OCI-LY3 (cell line): ENCODE measurements around the gene VGLL3.

ENCODE experiments used
- H2AFZ ChIP-seq: fragments of 200-600, 300-600 bp; shearing (Covaris generic); 2 replicates; pipeline ENCODE4 v1.6.0; 2014; ENCODE audit warnings: antibody characterized with exemption, low read depth, low read length
- H3K27ac ChIP-seq: fragments of 200-600, 300-600 bp; sonication (generic); 2 replicates; pipeline ENCODE4 v1.5.1; 2014; ENCODE audit warnings: mild to moderate bottlenecking, low read length, moderate library complexity, mixed read lengths
- H3K27me3 ChIP-seq: fragments of 200-600, 300-600 bp; sonication (generic); 2 replicates; pipeline ENCODE4 v1.6.1; 2014; ENCODE audit warnings: low read depth, low read length, mixed read lengths
- H3K36me3 ChIP-seq: fragments of 200-600, 300-600 bp; sonication (generic); replicated peaks from 2 replicates; pipeline ENCODE3; 2014; ENCODE audit warnings: low read depth, low read length, mixed read lengths
- H3K4me1 ChIP-seq: fragments of 300-600, 200-600 bp; sonication (generic); 2 replicates; pipeline ENCODE4 v1.6.1; 2014; ENCODE audit warnings: low read length, mixed read lengths
- H3K4me2 ChIP-seq: fragments of 200-600, 300-600 bp; sonication (generic); 2 replicates; pipeline ENCODE4 v1.6.1; 2014; ENCODE audit warnings: low read length, mixed read lengths
- H3K4me3 ChIP-seq: fragments of 300-600, 200-600 bp; sonication (generic); 2 replicates; pipeline ENCODE4 v1.5.1; 2014; ENCODE audit warnings: antibody characterized with exemption, mild to moderate bottlenecking, low read length, moderate library complexity
- H3K79me2 ChIP-seq: fragments of 300-600, 200-600 bp; shearing (Covaris generic); 2 replicates; pipeline ENCODE4 v1.6.1; 2014; ENCODE audit warnings: mild to moderate bottlenecking, low read length, mixed read lengths
- H3K9ac ChIP-seq: fragments of 300-600, 200-600 bp; shearing (Covaris generic); 2 replicates; pipeline ENCODE4 v1.6.0; 2014; ENCODE audit warnings: mild to moderate bottlenecking, low read length, moderate library complexity
- H3K9me3 ChIP-seq: fragments of 200-600, 300-600 bp; shearing (Covaris generic); 2 replicates; pipeline ENCODE4 v1.6.1; 2014; ENCODE audit warnings: low read length, mixed read lengths; ENCODE audit not compliant: insufficient read depth
- H4K20me1 ChIP-seq: fragments of 200-600, 300-600 bp; sonication (generic); 2 replicates; pipeline ENCODE4 v1.6.1; 2016; ENCODE audit warnings: low read length, mixed read lengths; ENCODE audit not compliant: insufficient read depth
- CTCF ChIP-seq: fragments of 200-600, 300-600 bp; sonication (generic); IDR thresholded peaks from 2 replicates; pipeline ENCODE4 v1.5.1; 2014; ENCODE audit warnings: antibody characterized with exemption, low read length, low read depth
- EZH2phosphoT487 ChIP-seq: fragments of 200-600 bp; shearing (Covaris generic); IDR thresholded peaks from 2 replicates; pipeline ENCODE4 v1.6.1; 2018; ENCODE audit warnings: antibody characterized with exemption, mixed run types, low read depth

The VGLL3 gene

DNA sequence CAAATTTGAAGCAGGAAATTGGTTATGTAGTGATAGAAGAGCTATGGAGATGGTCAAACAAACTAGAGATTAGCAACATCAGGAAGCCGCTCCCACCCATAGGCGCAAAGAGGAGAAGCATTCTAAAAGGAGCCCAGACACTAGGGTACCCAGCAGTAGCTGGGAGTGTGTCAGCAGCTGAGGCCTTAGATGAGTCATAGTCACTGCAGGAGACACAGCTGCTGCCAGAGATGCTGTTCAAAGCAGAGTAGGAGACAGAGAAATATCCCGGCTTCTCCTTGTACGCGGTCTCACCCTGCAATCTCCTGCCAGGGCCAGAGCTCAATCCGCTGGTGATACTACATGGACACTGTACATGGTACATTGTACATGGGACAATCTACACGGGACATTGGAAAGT, 61.9 kb downstream of the VGLL3 start:
- no peaks in the 10 kb centered on the region for H4K20me1 ChIP-seq
- no peak for TF ChIP-seq EZH2phosphoT487
- no peak for TF ChIP-seq CTCF
- H3K9me3 ChIP-seq, result no peaks in the 10 kb centered on the region
- no peaks in the 10 kb centered on the region for H3K79me2 ChIP-seq
- no peak overlapping the region for H3K27ac ChIP-seq
- no peaks in the 10 kb centered on the region for H3K4me1 ChIP-seq
- H3K4me3 ChIP-seq, result no peak overlapping the region
- no peaks in the 10 kb centered on the region for H3K36me3 ChIP-seq
- no peak overlapping the region for H3K4me2 ChIP-seq
- no peaks in the 10 kb centered on the region for H3K27me3 ChIP-seq
- H2AFZ ChIP-seq, result no peak overlapping the region
- H3K9ac ChIP-seq, result no peak overlapping the region

- no peaks in the 10 kb centered on the region for H3K79me2 ChIP-seq
- H3K9ac ChIP-seq, result no peak overlapping the region
- no peaks in the 10 kb centered on the region for H3K36me3 ChIP-seq
- H2AFZ ChIP-seq, result 0 out of 2 replicates have a peak overlapping the region, but pooled peaks have one; percentile 54
- H3K27me3 ChIP-seq, result no peaks in the 10 kb centered on the region
- no peaks in the 10 kb centered on the region for H4K20me1 ChIP-seq
- H3K4me3 ChIP-seq, result no peak overlapping the region
- TF ChIP-seq CTCF (no peak), EZH2phosphoT487 (no peak)
- H3K4me2 ChIP-seq, result no peak overlapping the region
- H3K4me1 ChIP-seq, result no peaks in the 10 kb centered on the region
- no peaks in the 10 kb centered on the region for H3K9me3 ChIP-seq
- no peak overlapping the region for H3K27ac ChIP-seq
These were observed 67.9 kb downstream of the VGLL3 start for GRCh38 chr3:86923071-86923491.

DNA sequence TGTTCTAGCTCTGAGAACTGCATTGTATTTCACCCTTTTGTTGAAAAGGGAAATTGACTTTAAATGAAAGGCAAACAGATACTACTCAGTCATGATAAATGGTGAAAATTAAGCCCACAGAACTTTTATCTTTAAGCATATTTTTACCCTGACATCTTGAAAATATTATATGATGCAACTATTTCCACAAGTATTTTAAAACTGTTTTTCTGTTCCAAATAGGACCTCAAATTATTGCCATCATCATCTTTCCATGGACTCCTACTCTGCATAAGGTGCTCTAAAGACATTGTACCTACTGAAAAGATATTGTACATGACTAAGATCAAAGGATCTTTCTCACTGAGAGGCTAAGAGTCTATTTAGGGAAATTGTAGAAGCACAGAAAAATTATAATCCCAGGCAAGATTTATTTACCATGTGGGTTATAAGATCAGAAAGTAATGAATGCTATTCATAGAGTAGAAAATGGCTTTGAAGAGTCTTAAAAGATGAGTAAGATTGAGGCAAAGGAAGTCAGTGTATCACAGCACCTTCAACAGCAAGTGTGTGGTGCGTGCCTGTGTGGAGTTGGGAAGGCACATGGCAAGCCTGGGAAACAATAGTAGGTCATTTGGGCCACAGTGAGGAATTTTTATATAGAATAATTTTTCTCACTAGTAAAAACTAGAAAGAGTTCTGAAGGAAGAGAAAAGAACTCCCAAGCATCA, 68.8 kb downstream of the VGLL3 start:
- H3K79me2 ChIP-seq, result no peaks in the 10 kb centered on the region
- no peak overlapping the region for H3K9ac ChIP-seq
- no peak overlapping the region for H3K27ac ChIP-seq
- no peaks in the 10 kb centered on the region for H3K36me3 ChIP-seq
- no peak overlapping the region for H3K4me3 ChIP-seq
- no peak overlapping the region for H2AFZ ChIP-seq
- no peak overlapping the region for H3K4me2 ChIP-seq
- H4K20me1 ChIP-seq, result no peaks in the 10 kb centered on the region
- TF ChIP-seq CTCF (no peak), EZH2phosphoT487 (no peak)
- no peaks in the 10 kb centered on the region for H3K4me1 ChIP-seq
- H3K9me3 ChIP-seq, result no peaks in the 10 kb centered on the region
- no peaks in the 10 kb centered on the region for H3K27me3 ChIP-seq

DNA sequence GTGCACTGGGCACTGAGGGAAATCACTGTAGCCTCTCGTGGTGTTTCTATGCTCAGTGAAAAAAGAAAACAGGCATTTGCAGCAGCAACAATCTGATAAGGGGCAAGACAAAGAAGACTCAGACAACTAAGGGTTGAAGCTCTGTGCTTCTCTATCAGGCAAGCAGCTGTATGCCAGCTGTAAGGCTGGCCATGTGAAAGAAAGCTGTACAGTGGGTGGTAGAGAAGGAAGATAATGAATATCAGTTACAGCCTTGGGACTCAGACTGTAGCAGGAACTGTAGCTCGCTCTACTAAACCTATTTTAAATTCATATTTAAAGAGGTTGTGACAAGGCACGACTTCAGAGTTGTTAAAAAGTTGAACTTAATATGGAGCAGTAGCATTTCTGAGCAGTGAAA, 76.3 kb downstream of the VGLL3 start:
- Histone ChIP-seq H3K27me3 (no peaks in the 10 kb centered on the region), H3K4me2 (no peak overlapping the region; the same call in 1 of the 2 replicates), H3K4me3 (no peak overlapping the region), H3K9ac (no peak overlapping the region), H3K9me3 (no peaks in the 10 kb centered on the region), H3K79me2 (no peaks in the 10 kb centered on the region), H3K27ac (no peak overlapping the region), H3K36me3 (no peaks in the 10 kb centered on the region), H3K4me1 (peaks cover 7% of the 10 kb centered on the region), H4K20me1 (no peaks in the 10 kb centered on the region), H2AFZ (0 out of 2 replicates have a peak overlapping the region, but pooled peaks have one; percentile 14)
- TF ChIP-seq EZH2phosphoT487 (no peak), CTCF (no peak)
